CD4-positive, alpha-beta T cell treated with Interferon alpha-2 for 1 hour (primary cell): Measurements from ENCODE around the gene SPDYE17.
"Not testable (repeated sequence)": the region's sequence is repeated elsewhere in the genome, so short reads cannot be mapped to it uniquely, and the experiment has no call there.

ENCODE experiments used
- DNase-seq, 2 donors: peaks; one replicate each; pipeline ENCODE4 v3.0.0-alpha.2; 2020 to 2022

Gene SPDYE17

GRCh38 chr7:76998285-76998589 lies 33.9 kb downstream of the SPDYE17 start:
- no peak for DNase-seq

GRCh38 chr7:76997381-76998284 lies 34.5 kb downstream of the SPDYE17 start:
- no peak for DNase-seq

- DNase-seq = not testable (repeated sequence)
Observed at GRCh38 chr7:76996932-76997331, 35.2 kb downstream of the SPDYE17 start.

- DNase-seq = not testable (repeated sequence)
Observed at GRCh38 chr7:76994286-76994685, 37.9 kb downstream of the SPDYE17 start.

- not testable (repeated sequence) for DNase-seq
Observed at GRCh38 chr7:76993831-76994230, 38.3 kb downstream of the SPDYE17 start.

GRCh38 chr7:76992871-76993270 lies 39.3 kb downstream of the SPDYE17 start:
- DNase-seq = not testable (repeated sequence)

GRCh38 chr7:76992204-76992603 lies 40.0 kb downstream of the SPDYE17 start:
- not testable (repeated sequence) for DNase-seq

GRCh38 chr7:76990202-76990601 lies 42.0 kb downstream of the SPDYE17 start:
- not testable (repeated sequence) for DNase-seq

- DNase-seq = not testable (repeated sequence)
Observed at GRCh38 chr7:76985924-76986717, 46.0 kb downstream of the SPDYE17 start.

- DNase-seq = not testable (repeated sequence)
Observed at GRCh38 chr7:76984784-76985136, 47.4 kb downstream of the SPDYE17 start.

- not testable (repeated sequence) for DNase-seq
Observed at GRCh38 chr7:76983937-76984783, 48.0 kb downstream of the SPDYE17 start.

GRCh38 chr7:76983333-76983732 lies 48.8 kb downstream of the SPDYE17 start:
- DNase-seq = not testable (repeated sequence)

- not testable (repeated sequence) for DNase-seq
Observed at GRCh38 chr7:76982501-76982900, 49.7 kb downstream of the SPDYE17 start.

GRCh38 chr7:76981187-76981970 lies 50.8 kb downstream of the SPDYE17 start:
- DNase-seq = not testable (repeated sequence)

GRCh38 chr7:76980576-76980975 lies 51.6 kb downstream of the SPDYE17 start:
- not testable (repeated sequence) for DNase-seq

GRCh38 chr7:76977761-76978367 lies 54.3 kb downstream of the SPDYE17 start:
- not testable (repeated sequence) for DNase-seq

- DNase-seq = not testable (repeated sequence)
Observed at GRCh38 chr7:76974793-76975579, 57.2 kb downstream of the SPDYE17 start.

GRCh38 chr7:76974336-76974735 lies 57.8 kb downstream of the SPDYE17 start:
- DNase-seq = not testable (repeated sequence)

- DNase-seq = not testable (repeated sequence)
Observed at GRCh38 chr7:76972391-76972790, 59.8 kb downstream of the SPDYE17 start.
